Ectodermal cell (in vitro differentiated cells): Measurements from ENCODE around the gene ABR.
A peak's percentile ranks its signal among the peaks of the same experiment; 100 is the strongest.

ENCODE experiments used
- H3K27ac ChIP-seq: 2 replicates; pipeline ENCODE4 v1.7.0; 2013; ENCODE audit warnings: mild to moderate bottlenecking, low read depth, low read length; ENCODE audit not compliant: insufficient read depth, poor library complexity, severe bottlenecking
- H3K27me3 ChIP-seq: 2 replicates; pipeline ENCODE4 v1.7.0; 2013; ENCODE audit warnings: mild to moderate bottlenecking, low read length; ENCODE audit not compliant: insufficient read depth, control insufficient read depth, poor library complexity, severe bottlenecking
- H3K36me3 ChIP-seq: one replicate; pipeline ENCODE4 v1.7.0; 2013; ENCODE audit warnings: low read length; ENCODE audit not compliant: control insufficient read depth, insufficient read depth
- H3K4me1 ChIP-seq: one replicate; pipeline ENCODE4 v1.7.0; 2013; ENCODE audit warnings: low read length; ENCODE audit not compliant: control insufficient read depth, insufficient read depth
- H3K4me3 ChIP-seq: 2 replicates; pipeline ENCODE4 v1.7.0; 2013; ENCODE audit warnings: low read depth, low read length, control low read depth; ENCODE audit not compliant: insufficient read depth
- H3K9me3 ChIP-seq: 2 replicates; pipeline ENCODE4 v1.7.0; 2013; ENCODE audit warnings: mild to moderate bottlenecking, low read length, moderate library complexity; ENCODE audit not compliant: control insufficient read depth
- WGBS, 2 experiments: methylation state at CpG; one replicate each; pipeline ENCODE4 v1.1.7; 2013; ENCODE audit warnings: missing lambda C conversion rate in 2 of 2; 5-methylcytosine and 5-hydroxymethylcytosine counted together

The ABR gene

DNA sequence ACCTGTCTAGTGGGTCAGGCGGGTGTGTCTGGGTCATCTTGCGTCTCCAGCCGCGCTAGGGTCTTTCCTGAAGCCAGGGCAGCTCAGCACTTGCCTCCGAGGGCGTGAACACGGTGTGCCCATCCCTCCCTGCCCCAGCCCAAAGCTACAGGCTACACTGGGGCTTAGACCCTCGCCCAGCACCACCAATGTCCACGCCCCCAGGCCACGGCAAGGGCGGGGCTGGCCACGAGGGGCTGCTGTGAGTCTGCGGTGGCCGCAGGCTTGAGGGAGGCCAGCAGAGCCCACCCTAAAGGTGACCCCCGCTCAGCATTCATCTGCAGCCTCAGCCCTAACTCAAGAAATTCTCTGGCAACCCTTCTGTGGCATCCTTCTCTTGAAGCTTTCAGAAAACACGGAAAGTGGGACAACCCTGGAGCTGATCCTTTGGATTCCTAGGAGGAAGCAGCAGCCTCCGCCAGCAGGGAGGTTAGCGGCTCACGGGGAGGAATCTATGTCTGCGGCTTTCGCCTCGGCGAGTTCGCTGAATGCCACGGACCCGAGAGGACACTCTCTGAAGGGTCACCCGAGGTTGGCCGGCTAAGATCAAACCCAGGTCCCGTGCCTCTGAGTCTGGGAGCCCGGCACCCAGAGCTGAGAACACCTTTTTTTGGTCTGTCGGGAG, 141.2 kb downstream of the ABR start:
- Histone ChIP-seq H3K36me3 (no peaks in the 10 kb centered on the region), H3K4me3 (no peak overlapping the region), H3K4me1 (peaks cover 20% of the 10 kb centered on the region), H3K27me3 (no peaks in the 10 kb centered on the region), H3K27ac (no peak overlapping the region), H3K9me3 (no peaks in the 10 kb centered on the region)
- WGBS, 2 experiments, result 86 to 88% methylated on average over 31 of the region's 31 CpGs

DNA sequence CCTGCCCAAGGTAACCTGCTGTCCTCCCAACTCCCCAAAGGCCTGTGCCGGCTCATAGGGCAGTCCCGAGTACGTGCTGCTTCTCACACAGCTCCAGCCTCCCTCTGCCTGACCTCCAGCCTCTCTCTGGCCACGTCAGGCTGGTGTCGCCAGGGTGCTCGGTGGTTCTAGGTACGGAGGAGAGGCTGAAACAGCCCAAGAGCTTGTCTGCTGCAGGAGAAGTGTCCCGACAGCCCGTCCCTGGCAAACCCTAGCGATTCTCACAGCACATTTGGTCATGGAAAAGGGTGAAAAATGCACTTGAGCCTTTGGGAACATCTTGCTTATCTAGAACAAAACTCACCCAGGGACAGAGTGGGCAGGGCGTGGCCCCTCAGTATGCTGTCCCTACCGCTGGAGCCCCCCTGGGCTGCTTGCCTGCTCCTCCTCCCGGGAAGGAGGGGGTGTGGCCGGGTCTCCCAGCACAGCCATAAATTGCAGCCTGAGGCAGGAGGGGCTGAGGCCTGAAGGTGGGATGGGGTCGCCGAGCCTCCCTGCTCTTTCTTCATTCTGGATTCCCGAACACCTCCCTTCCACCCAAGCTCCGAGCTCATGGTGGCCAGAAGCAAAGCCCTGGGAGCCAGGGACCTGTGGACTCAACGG, 142.4 kb downstream of the ABR start:
- H3K27ac ChIP-seq, result no peak overlapping the region
- no peak overlapping the region for H3K4me3 ChIP-seq

DNA sequence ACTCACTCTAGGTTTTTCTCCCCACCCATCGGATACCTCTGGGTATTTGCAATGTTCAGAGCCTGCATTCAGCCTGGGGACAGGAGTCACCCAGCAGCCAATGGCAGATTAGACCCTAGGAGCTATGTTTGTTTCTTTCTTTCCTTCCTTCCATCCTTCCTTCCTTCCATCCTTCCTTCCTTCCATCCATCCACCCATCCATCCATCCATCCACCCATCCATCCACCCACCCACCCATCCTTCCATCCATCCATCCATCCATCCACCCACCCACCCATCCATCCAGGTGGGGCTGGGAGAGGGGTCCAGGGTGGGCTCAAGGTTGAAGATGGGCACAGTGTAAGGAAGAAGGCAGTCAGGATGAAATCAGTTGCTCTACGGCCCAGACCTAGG, 142.9 kb downstream of the ABR start:
- peaks cover 14% of the 10 kb centered on the region for H3K27me3 ChIP-seq
- H3K27ac ChIP-seq, result no peak overlapping the region
- peaks cover 22% of the 10 kb centered on the region for H3K4me1 ChIP-seq
- no peaks in the 10 kb centered on the region for H3K36me3 ChIP-seq
- no peaks in the 10 kb centered on the region for H3K9me3 ChIP-seq
- H3K4me3 ChIP-seq, result no peak overlapping the region
- WGBS, 2 experiments, result 89% methylated on average over 2 of the region's 2 CpGs

More for the DNA sequence above, 142.4 kb downstream of the ABR start:
- WGBS, 2 experiments, result 78 to 83% methylated on average over 19 of the region's 19 CpGs
- Histone ChIP-seq H3K9me3 (no peaks in the 10 kb centered on the region), H3K27me3 (peaks cover 8% of the 10 kb centered on the region), H3K36me3 (no peaks in the 10 kb centered on the region), H3K4me1 (peaks cover 18% of the 10 kb centered on the region)

DNA sequence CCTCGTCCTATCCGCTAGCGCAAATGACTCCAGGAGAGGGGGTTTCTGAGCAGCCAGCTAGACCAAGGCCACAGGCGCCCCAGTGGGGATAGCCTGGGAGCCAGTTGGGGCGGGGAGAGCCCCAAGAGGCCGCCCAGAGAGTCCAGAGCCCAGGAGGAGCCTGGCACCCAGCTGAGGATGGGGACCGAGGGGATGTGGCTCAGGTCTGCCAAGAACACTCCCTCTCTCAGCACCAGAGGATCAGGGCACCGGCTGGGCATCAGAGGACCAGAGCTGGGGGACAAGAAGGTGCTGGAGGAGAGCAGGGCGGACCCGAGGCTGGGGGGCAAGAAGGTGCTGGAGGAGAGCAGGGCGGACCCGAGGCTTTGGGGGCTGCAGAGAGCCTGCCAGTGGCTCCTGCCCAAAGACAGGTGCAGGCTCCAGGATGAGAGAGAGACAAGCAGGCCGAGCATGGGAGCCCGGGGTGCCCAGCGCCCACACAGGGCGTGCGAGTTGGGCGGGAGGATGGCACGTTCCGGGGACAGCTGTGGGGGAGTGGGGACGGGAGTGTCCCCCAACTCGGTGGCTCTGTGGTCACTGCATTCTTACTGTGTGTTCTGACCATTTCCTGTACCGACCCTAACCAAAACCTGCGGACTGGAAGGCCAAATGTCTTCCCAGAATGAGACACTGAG, 143.5 kb downstream of the ABR start:
- Histone ChIP-seq H3K4me3 (no peak overlapping the region), H3K4me1 (peaks cover 22% of the 10 kb centered on the region), H3K36me3 (no peaks in the 10 kb centered on the region), H3K27ac (peak overlapping the region; percentile 6), H3K27me3 (peaks cover 18% of the 10 kb centered on the region), H3K9me3 (no peaks in the 10 kb centered on the region)
- WGBS, 2 experiments, result 87% methylated on average over 24 of the region's 24 CpGs

DNA sequence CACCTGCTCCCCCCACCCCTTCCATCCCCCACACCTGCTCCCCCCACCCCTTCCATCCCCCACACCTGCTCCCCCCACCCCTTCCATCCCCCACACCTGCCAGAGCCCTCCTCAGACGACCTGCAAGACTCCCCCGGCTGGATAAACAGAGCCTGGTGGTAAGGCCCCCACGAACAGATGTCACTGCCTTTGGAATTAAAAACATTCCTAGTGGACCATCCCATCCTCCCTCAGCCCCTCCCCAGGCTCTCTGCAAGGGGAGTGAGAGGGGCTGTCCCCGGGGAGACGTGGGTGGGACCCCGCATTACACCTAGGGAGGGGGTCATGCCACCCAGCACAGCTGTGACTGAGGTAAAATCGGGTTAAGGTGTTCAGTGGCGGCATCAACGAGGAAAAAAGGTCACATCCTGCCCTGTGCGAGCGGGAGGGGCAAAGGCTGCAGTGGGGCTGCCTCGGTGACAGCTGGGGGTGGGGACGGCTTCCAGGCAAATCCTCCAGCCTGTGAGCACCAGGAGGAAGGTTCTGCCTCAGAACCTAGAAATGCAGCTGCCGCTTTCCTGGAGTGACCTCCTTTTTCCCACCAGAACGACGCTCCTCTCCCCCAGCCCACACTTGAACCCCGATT, 144.1 kb downstream of the ABR start:
- Histone ChIP-seq H3K27me3 (peaks cover 25% of the 10 kb centered on the region), H3K36me3 (no peaks in the 10 kb centered on the region), H3K27ac (peak overlapping the region; percentile 6), H3K4me3 (no peak overlapping the region), H3K4me1 (peaks cover 22% of the 10 kb centered on the region), H3K9me3 (no peaks in the 10 kb centered on the region)
- 39 to 41% methylated on average over 17 of the region's 17 CpGs for WGBS, 2 experiments

DNA sequence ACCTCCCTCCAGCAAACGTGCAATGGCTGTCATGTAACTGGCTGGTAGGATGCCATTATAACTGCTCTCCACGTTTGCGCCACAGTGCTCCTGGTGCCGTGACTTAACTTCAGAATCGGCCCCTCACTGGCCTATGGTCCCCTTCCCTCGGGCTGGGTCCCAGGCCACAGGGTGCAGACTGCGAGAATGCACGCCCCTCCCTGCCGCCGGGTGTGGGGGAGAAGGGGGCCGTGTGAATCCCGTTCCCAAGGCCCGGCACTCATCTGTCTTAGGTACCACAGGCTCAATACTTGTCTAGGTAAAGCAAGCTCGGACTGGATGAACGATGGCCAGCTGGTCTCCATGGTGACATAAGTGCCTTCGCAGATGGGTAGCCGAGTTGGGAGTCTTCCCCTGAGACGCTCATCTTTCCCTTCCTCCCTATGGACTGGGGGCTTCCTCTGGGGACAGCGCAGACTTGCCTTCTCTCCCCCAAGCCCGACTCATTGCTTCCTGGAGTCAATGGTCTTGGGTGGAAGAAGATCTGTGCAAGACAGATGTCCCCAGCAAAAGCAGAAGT, 145.1 kb downstream of the ABR start:
- Histone ChIP-seq H3K4me3 (no peak overlapping the region), H3K9me3 (no peaks in the 10 kb centered on the region), H3K36me3 (no peaks in the 10 kb centered on the region), H3K27me3 (peaks cover 28% of the 10 kb centered on the region), H3K27ac (no peak overlapping the region), H3K4me1 (peaks cover 14% of the 10 kb centered on the region)
- WGBS, 2 experiments, result 89 to 90% methylated on average over 20 of the region's 20 CpGs

DNA sequence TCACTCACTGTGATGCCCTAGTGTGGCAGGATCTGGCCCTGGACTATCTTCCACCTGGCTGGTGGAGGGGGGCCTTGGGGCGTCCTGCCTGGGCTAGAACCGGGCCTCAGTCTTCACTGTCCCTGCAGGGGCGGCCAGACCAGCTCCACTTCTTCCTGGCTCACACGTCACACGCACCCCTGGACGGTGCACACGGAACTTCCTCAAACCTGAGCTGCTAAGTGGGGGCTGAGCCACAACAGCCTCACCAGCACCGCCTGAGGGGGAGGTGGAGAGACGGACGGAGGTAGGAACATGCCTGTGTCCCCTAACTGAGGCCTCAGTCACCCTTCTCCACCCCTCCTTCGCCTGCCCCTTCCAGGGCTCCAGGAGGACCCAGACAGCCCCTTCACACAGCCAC, 146.3 kb downstream of the ABR start:
- no peaks in the 10 kb centered on the region for H3K9me3 ChIP-seq
- WGBS, 2 experiments, result 93% methylated on average over 11 of the region's 11 CpGs
- peaks cover 9% of the 10 kb centered on the region for H3K4me1 ChIP-seq
- no peaks in the 10 kb centered on the region for H3K36me3 ChIP-seq
- no peak overlapping the region for H3K4me3 ChIP-seq
- H3K27me3 ChIP-seq, result peaks cover 28% of the 10 kb centered on the region
- H3K27ac ChIP-seq, result no peak overlapping the region

DNA sequence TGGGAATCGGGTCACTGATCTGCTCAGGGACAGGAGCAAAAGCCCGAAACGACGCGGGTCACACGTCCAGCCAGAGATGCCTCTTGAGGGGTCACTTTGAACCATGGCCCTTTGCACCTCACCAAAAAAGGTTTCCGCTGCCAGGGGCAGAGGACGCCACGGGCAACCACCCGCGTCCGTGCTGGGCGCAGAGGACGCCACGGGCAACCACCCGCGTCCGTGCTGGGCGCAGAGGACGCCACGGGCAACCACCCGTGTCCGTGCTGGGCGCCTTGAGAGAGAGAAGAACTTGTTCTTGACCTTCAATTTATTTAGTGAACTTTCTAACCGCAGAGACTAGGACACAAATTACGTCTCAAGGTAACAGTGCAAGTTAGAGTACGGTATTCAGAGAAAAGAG, 147.4 kb downstream of the ABR start:
- whole genome bisulfite sequencing, 2 experiments, result 46 to 47% methylated on average over 27 of the region's 27 CpGs
- Histone ChIP-seq H3K36me3 (no peaks in the 10 kb centered on the region), H3K4me1 (peaks cover 9% of the 10 kb centered on the region), H3K4me3 (peak overlapping the region; percentile 18), H3K27me3 (peaks cover 28% of the 10 kb centered on the region), H3K9me3 (no peaks in the 10 kb centered on the region), H3K27ac (no peak overlapping the region)

DNA sequence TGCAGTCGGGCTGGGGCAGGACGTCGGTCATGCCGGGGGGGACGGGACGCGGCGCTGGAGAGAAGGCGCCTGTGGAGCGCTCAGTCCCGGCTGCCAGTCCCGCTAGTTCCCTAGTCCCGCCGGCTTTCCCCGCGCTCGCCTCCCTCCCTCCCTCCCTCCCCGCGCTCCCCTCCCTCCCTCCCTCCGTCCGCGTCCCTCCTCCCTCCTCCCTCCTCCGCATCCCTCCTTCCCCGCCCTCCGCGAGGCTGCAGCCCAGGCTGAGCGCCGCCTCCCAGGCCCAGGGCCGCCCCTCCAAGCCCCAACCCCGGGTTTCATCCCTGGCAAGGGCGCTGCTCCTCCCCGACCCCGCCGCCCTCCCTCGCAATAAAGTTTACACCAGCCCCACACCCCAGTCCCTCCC, 148.1 kb downstream of the ABR start:
- 0 to 1% methylated on average over 25 to 28 of the region's 35 CpGs for WGBS, 2 experiments
- Histone ChIP-seq H3K36me3 (no peaks in the 10 kb centered on the region), H3K27me3 (peaks cover 28% of the 10 kb centered on the region), H3K27ac (no peak overlapping the region), H3K4me3 (peak overlapping the region; percentile 18), H3K4me1 (peaks cover 9% of the 10 kb centered on the region), H3K9me3 (no peaks in the 10 kb centered on the region)
